ENCODE data around the gene CPHXL. TPM values are rescaled to one million over a fixed set of nuclear protein-coding genes. Genes with fewer than 3 reads are reported as not detected.

The CPHXL gene
- total RNA-seq (2021; ENCODE audit: unreplicated experiment) (not detected), Bru-seq, nascent RNA (not detected), BruChase-seq, experiment 1, labeled RNA remaining after a 2-hour chase (not detected), BruChase-seq, experiment 2, labeled RNA remaining after a 6-hour chase (not detected)
- not detected for polyA plus RNA-seq (2012; ENCODE audit: insufficient read length)
- long read RNA-seq: 0 reads

DNA sequence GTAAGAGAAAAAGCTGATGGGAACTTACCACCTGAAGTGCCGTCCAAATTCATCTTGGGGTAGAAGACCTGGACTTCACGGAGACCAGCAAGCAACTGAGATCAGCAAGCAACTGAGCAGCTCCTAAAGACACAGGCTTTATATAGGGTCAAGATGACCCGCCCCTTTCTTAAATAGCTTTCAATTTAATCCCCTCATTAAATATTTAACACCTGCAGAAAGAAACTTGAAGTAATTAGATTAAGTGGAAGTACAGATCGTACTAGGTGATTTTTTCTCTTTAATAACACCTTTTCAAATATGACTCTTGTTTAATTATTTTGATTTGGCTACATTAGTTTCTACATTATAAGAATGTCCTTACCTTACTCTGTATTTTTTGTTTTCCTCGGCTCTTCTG is at the start of gene CPHXL:
Gene CPHXL, minus strand, starts transcription at position 101 of the 400 bp plus-strand sequence. Its CDS starts 48 bp downstream, at position 53.
- no peak within 1 kb of the TSS for H3K4me3 ChIP-seq (ENCODE audit: low read depth in 2 of 2, low read length in 2 of 2)
- no peak for DNase-seq (ENCODE audit: low read depth, low spot score)
- no peaks in the 10 kb centered on the region for H3K9me3 ChIP-seq (ENCODE audit: control insufficient read depth, insufficient read depth, low read depth, low read length)
- POLR2A ChIA-PET: no interaction called here
- no TSS peak for BruUV-seq (replicated peaks)
- intact Hi-C loops (cut with micrococcal nuclease; ENCODE audit: unreplicated experiment) (no loop called here), in situ Hi-C loops (cut with HindIII; ENCODE audit: low pct_unique_long_range_greater_than_20kb, low sequenced_read_pairs) (no loop called here)
- H3K27ac ChIP-seq (ENCODE audit: low read length): no peak within 1 kb of the TSS
- TF ChIP-seq, protein P1, sequence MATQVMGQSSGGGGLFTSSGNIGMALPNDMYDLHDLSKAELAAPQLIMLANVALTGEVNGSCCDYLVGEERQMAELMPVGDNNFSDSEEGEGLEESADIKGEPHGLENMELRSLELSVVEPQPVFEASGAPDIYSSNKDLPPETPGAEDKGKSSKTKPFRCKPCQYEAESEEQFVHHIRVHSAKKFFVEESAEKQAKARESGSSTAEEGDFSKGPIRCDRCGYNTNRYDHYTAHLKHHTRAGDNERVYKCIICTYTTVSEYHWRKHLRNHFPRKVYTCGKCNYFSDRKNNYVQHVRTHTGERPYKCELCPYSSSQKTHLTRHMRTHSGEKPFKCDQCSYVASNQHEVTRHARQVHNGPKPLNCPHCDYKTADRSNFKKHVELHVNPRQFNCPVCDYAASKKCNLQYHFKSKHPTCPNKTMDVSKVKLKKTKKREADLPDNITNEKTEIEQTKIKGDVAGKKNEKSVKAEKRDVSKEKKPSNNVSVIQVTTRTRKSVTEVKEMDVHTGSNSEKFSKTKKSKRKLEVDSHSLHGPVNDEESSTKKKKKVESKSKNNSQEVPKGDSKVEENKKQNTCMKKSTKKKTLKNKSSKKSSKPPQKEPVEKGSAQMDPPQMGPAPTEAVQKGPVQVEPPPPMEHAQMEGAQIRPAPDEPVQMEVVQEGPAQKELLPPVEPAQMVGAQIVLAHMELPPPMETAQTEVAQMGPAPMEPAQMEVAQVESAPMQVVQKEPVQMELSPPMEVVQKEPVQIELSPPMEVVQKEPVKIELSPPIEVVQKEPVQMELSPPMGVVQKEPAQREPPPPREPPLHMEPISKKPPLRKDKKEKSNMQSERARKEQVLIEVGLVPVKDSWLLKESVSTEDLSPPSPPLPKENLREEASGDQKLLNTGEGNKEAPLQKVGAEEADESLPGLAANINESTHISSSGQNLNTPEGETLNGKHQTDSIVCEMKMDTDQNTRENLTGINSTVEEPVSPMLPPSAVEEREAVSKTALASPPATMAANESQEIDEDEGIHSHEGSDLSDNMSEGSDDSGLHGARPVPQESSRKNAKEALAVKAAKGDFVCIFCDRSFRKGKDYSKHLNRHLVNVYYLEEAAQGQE (IDR thresholded peaks at IDR 0.05; ENCODE audit: insufficient read depth in 1 of 2, low read depth in 2 of 2, low read length in 1 of 2): no peak
- TF ChIP-seq, protein P2, sequence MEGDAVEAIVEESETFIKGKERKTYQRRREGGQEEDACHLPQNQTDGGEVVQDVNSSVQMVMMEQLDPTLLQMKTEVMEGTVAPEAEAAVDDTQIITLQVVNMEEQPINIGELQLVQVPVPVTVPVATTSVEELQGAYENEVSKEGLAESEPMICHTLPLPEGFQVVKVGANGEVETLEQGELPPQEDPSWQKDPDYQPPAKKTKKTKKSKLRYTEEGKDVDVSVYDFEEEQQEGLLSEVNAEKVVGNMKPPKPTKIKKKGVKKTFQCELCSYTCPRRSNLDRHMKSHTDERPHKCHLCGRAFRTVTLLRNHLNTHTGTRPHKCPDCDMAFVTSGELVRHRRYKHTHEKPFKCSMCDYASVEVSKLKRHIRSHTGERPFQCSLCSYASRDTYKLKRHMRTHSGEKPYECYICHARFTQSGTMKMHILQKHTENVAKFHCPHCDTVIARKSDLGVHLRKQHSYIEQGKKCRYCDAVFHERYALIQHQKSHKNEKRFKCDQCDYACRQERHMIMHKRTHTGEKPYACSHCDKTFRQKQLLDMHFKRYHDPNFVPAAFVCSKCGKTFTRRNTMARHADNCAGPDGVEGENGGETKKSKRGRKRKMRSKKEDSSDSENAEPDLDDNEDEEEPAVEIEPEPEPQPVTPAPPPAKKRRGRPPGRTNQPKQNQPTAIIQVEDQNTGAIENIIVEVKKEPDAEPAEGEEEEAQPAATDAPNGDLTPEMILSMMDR (IDR thresholded peaks at IDR 0.05): no peak
- TF ChIP-seq POLR2AphosphoS5 (IDR thresholded peaks at IDR 0.05; ENCODE audit: low read depth, low read length): no peak
- TF ChIP-seq SIN3A (IDR thresholded peaks at IDR 0.05; ENCODE audit: borderline replicate concordance, insufficient read depth, low read depth, low read length): no peak
- TF ChIP-seq TCF7L2 (IDR thresholded peaks at IDR 0.05; ENCODE audit: low read depth, low read length): no peak
- ATAC-seq: no peak
- H3K4me1 ChIP-seq (ENCODE audit: control insufficient read depth, insufficient read depth, low read length): no peaks in the 10 kb centered on the region
- no peaks in the 10 kb centered on the region for H3K27me3 ChIP-seq (ENCODE audit: control insufficient read depth, insufficient read depth, low read length)
- no peaks in the 10 kb centered on the region for H3K36me3 ChIP-seq (ENCODE audit: control insufficient read depth, insufficient read depth, low read length)
- CTCF ChIA-PET: no interaction called here

DNA sequence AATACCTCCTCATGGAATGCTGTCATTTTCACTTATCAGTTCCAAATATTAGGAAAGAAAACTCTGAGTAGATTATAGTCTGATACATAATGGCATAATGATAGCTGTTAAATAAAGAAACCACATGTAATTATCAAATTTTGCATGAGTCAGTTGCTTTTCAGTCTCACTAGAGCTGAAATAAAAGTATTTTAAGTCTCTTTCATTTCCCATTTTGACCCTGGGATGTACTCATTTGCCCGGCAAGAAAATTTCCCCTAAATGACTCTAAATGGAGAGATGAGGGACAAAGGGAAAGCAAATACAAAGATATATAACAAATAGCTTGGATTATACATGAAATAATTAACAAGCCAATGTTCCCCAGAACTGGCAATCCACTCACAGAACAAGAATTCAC is 47.9 kb upstream of the CPHXL start:
- ChIA-PET CTCF (no interaction called here), POLR2A (no interaction called here)
- H3K36me3 ChIP-seq (ENCODE audit: control insufficient read depth, insufficient read depth, low read length): no peaks in the 10 kb centered on the region
- TF ChIP-seq TCF7L2 (IDR thresholded peaks at IDR 0.05; ENCODE audit: low read depth, low read length) (no peak), POLR2AphosphoS5 (IDR thresholded peaks at IDR 0.05; ENCODE audit: low read depth, low read length) (no peak), SIN3A (IDR thresholded peaks at IDR 0.05; ENCODE audit: borderline replicate concordance, insufficient read depth, low read depth, low read length) (no peak)
- TF ChIP-seq, protein P2 (IDR thresholded peaks at IDR 0.05): no peak
- TF ChIP-seq, protein P1 (IDR thresholded peaks at IDR 0.05; ENCODE audit: insufficient read depth in 1 of 2, low read depth in 2 of 2, low read length in 1 of 2): no peak
- in situ Hi-C loops (cut with HindIII; ENCODE audit: low pct_unique_long_range_greater_than_20kb, low sequenced_read_pairs) (no loop called here), intact Hi-C loops (cut with micrococcal nuclease; ENCODE audit: unreplicated experiment) (no loop called here)
- H3K4me3 ChIP-seq (ENCODE audit: low read depth in 2 of 2, low read length in 2 of 2): no peak overlapping the region
- no peak overlapping the region for H3K27ac ChIP-seq (ENCODE audit: low read length)
- no TSS peak for BruUV-seq (replicated peaks)
- no peak for DNase-seq (ENCODE audit: low read depth, low spot score)
- H3K4me1 ChIP-seq (ENCODE audit: control insufficient read depth, insufficient read depth, low read length): no peaks in the 10 kb centered on the region
- no peaks in the 10 kb centered on the region for H3K9me3 ChIP-seq (ENCODE audit: control insufficient read depth, insufficient read depth, low read depth, low read length)
- ATAC-seq: no peak
- H3K27me3 ChIP-seq (ENCODE audit: control insufficient read depth, insufficient read depth, low read length): no peaks in the 10 kb centered on the region; the same call in 1 of the 2 replicates
